ENCODE measurements around the gene MRPS11.

DNA sequence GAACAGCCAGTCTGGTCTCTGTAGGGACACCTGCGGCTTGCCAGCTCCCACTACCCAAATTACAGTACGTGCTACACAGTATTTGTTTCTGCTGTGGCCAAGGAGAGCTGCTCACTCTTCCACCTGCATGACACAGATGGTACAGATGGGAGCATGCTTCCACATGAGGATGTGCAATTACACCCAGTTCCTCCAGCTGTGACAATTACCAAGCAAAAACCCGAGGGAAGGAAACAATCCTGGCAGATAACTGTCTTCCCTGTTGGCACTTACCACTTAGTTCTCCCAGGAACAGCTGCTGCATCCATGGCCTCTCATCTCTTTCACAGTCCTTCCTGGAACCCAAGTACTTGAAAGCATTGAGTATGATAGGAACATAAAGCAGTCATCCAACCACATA is 44.6 kb downstream of the MRPS11 start:
- no peak for TF ChIP-seq POLR2A (IDR thresholded peaks at IDR 0.05; ENCODE audit: extremely low read depth, insufficient read length)
- TF ChIP-seq CTCF (IDR thresholded peaks at IDR 0.05; ENCODE audit: low read depth, low read length): no peak
- TF ChIP-seq, protein P1, sequence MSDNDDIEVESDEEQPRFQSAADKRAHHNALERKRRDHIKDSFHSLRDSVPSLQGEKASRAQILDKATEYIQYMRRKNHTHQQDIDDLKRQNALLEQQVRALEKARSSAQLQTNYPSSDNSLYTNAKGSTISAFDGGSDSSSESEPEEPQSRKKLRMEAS (IDR thresholded peaks at IDR 0.05; ENCODE audit: low read depth, low read length): no peak

All from NB4 (cell line).